HG03520 (cell line): ENCODE data around the gene RUFY1.
"Not testable (repeated sequence)": the region's sequence is repeated elsewhere in the genome, so short reads cannot be mapped to it uniquely, and the experiment has no call there.

Experiments used
- ATAC-seq: cut with Tn5 transposase; IDR thresholded peaks from one replicate; pipeline ENCODE4 v1.9.1; 2021; ENCODE audit warnings: mild to moderate bottlenecking, moderate library complexity; ENCODE audit not compliant: unreplicated experiment

Gene RUFY1, protein sequence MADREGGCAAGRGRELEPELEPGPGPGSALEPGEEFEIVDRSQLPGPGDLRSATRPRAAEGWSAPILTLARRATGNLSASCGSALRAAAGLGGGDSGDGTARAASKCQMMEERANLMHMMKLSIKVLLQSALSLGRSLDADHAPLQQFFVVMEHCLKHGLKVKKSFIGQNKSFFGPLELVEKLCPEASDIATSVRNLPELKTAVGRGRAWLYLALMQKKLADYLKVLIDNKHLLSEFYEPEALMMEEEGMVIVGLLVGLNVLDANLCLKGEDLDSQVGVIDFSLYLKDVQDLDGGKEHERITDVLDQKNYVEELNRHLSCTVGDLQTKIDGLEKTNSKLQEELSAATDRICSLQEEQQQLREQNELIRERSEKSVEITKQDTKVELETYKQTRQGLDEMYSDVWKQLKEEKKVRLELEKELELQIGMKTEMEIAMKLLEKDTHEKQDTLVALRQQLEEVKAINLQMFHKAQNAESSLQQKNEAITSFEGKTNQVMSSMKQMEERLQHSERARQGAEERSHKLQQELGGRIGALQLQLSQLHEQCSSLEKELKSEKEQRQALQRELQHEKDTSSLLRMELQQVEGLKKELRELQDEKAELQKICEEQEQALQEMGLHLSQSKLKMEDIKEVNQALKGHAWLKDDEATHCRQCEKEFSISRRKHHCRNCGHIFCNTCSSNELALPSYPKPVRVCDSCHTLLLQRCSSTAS

DNA sequence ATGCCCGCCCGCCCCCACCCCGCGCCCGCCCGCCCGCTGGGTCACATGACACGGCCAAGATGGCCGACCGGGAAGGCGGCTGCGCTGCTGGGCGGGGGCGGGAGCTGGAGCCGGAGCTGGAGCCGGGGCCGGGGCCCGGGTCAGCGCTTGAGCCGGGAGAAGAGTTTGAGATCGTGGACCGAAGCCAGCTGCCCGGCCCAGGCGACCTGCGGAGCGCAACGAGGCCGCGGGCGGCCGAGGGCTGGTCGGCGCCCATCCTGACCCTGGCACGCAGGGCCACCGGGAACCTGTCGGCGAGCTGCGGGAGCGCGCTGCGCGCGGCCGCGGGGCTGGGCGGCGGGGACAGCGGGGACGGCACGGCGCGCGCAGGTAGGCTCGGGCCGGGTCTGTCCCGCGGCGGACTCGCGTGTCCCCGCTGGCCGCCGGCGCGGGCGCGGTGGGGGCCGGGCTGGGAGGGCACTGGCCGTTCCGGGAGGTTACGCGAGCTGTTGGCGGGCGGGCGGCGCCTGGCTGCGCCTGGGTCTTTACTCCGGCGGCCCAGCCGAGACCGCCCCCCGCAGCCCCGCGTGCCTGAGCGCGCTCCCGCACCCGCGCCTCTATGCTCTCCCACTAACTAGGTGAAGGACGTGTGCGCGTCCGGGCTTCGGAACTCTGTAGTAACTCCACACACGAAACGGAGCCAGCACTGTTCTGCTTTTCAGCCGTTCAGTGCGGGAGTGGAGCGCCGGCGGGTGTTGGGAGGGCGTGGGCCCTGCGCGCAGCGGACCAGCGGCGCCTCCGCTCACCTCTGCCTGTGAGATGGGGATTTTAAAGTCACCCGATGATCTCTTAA lies at the start of gene RUFY1:
Gene RUFY1 (plus strand): TSS at position 44 of the 832 bp plus-strand sequence. CDS start 16 bp downstream, at position 60.
- ATAC-seq, result peak; percentile 76

DNA sequence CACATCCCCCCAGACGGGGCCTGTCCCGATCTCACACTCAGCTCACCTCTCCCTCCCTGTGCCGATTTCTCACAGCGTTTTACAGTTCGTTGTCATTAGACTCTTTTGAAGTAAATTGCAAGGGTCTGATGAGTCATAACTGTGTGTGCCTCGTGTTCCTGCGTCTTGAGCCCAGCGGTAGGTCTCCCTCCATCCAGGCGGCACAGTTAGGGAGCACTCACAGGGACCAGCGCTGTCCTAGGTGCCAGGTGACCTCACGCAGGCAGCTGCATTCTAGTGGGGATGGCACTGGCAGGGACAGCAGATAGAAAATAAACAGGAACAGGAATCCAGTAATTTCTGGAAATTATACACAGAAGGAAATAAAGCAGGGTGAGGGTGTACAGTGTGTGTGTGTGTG lies 48.4 kb upstream of the RUFY1 start:
- ATAC-seq, result not testable (repeated sequence)

DNA sequence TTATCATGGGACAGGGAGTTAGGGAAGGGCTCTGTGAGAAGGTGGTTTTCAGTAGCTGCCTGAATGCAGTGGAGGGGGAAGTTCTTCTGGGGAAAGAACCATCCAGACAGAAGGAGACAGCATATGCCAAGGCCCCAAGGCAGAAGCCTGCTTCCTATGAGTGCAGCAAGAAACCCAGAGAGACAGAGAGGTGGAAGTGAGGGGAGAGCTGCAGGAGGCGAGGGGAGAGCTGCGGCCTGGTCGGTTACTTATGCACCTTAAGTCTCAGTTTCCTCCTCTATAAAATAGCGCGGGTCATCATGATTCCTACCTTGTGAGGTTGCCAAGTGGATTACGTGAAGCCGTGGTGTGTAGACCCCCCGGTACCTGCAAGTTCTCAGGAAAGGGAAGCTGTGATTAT lies 47.9 kb upstream of the RUFY1 start:
- ATAC-seq, result not testable (repeated sequence)

DNA sequence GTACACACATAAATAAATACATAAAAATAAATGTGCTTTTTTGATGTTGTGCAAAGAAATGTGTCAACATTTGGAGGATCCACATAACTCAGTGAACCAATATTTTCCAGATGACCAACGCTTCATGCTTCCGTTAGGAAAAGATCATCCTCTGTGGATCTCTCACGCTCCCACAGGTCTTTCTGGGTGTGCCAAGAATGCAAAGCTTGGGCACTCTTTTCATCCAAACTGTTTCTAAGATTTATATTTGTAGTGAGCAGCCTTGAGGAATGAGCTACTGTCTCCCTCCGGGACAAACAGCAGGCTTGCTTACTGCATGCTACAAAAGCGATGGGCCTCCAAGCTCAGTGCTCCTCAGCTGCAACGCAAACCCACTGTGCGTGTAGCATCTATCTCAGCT lies 46.2 kb upstream of the RUFY1 start:
- ATAC-seq, result no peak

DNA sequence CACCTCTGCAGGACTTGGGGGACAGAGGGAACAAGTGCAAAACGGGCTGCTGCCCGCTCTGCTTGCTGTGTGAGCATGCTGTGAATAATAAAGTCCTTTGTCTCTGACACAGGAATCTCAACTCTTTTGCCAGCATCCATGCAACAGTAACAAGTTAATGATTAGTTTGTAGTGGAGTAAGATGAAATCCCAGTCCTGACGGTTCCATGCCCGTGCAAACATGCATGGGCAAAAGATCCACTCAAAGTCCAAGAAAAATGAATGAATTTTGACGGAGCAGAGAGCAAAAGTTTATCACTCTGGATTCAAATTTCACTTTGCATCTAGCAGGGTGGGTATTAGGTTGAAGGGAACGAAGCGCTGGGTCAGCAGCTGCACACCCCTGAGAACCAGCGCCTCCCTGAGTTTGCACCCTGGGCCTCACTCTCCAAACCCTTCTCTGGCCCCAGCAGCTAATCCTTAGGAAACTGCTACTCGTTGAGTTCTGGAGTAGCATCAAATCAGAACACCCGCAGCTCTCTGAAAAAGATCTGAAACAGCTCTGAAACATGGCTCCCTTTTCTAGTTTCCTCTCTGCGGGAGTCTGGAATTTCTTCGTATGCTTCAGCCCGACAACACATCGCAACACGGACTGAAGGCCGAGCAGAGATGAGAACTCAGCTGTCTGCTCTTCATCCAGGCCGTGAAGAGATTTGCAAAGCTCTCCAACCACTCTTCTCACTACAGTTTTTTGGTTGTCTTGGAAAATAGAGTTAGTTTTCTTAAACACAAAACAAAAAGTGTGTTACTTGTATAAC lies 45.6 kb upstream of the RUFY1 start:
- ATAC-seq, result no peak

DNA sequence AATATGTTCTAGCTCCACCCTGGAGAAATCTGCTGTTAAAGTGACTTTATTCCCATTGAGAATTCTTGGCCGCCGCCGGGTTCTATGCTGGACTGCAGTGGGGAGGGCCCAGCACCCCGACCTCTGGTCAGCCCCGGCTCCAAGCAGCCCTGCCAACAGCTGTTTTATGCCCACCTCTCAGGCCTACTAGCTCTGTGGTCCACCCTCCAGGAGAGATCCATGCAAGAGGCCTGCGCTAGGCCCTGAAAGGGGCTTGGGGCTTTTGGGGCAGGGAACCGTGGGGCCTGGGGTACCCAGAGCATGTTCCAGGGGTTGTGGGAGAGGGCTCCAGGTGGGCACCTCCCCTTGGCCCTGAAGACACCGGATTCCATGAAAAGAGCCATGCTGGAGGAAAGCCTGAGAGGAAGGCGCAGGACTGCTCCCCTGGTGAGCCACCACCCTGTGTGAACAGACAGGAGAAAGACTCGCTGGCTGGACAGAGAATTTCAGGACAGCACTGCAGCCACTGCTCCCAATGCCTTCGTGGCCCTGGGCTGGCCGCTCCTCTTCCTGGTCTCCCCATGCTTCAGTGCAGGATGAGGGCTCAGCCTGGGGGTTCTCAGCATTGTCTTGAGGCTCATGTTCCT lies 44.6 kb upstream of the RUFY1 start:
- no peak for ATAC-seq

DNA sequence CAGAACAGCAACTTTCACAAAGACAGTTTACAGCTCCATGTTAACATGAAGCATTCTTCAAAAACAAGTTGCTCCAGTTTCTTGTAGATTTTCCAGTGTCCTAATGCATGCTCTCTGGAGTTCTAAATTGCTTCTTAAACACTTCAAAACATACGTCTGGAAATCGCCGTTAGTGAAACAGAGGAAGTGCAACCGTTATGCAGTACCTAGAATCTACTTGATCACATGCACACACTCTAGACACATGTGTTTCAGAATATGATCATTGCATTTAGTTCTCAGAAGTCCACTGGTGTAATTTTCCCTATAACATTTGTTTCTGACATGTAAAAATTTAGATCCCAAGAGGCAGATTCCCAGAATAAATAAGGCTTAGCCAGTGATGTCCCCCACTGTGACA lies 41.1 kb upstream of the RUFY1 start:
- no peak for ATAC-seq

DNA sequence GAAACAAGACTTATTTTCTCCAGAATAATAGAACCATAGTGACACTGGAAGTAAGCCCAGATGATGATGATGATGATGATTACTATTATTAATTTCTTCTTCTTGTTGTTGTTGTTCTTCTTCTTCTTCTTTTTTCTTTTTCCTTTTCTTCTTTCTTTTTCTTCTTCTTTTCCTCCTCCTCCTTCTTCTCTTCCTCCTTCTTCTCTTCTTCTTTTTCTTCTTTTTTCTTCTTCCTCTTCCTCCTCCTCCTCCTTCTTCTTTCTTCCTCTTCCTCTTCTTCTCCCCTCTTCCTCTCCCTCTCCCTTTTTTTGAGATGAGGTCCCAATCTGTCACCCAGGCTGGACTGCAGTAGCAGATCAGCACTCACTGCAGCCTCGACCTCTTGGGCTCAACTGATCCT lies 40.5 kb upstream of the RUFY1 start:
- no peak for ATAC-seq

DNA sequence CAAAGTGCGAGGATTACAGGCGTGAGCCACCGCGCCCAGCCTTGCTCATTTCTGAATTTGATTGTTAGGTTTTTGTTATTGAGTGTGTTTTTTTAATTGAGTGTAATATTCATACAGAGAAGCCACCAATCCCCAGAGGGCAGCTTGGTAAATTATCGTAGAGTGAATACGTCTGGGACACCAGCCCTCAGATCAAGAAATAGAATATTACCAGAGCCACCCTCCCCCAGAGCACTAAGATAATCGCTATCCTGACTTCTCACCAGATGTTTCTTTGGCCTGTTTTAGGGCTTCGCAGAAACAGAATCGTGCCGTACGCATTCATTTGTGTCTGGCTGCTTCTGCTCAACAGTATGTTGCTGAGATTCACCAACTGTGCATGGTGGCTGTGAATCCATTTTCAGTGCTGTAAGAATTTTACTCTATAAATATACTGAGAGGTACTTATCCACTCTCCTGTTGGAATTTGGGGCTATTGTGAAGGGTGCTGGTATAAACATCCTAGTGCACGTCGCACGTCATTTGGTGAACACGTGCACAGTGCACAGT lies 37.8 kb upstream of the RUFY1 start:
- ATAC-seq, result no peak

DNA sequence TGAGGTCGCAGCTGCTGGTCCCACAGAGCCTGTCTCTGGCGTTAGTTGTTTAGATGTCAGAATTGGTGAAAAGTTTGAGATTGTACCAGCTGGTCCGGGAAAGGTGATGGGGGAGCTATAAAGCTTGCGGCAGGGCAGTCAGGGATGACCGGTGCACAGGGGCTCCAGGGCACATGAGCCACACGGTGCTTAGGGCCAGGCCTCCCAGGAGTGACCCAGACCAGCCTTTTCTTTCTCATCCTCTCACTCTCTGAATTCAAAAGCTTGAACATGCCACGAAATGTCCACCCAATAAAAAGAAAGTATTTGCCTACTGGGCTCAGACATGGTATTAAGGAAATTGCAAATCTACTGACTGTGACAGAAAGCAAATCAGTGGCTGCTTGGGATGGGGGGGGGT lies 34.9 kb upstream of the RUFY1 start:
- not testable (repeated sequence) for ATAC-seq

DNA sequence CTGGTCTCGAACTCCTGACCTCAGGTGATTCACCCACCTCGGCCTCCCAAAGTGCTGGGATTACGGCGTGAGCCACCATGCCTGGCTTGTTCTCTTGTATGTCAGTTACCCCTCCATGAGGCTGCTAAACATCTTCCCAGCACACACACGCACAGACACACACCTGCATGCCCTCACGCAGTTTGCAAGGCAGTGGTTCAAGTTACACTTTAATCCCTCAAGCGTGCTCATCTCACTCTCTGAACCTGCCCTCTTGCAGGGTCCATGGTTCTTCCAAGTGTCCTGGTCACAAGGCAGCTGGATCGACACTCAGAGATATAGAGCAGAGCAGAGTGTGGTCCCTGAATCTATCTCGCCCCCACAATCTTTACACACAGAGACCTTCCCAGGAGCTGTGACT lies 34.1 kb upstream of the RUFY1 start:
- ATAC-seq, result no peak

DNA sequence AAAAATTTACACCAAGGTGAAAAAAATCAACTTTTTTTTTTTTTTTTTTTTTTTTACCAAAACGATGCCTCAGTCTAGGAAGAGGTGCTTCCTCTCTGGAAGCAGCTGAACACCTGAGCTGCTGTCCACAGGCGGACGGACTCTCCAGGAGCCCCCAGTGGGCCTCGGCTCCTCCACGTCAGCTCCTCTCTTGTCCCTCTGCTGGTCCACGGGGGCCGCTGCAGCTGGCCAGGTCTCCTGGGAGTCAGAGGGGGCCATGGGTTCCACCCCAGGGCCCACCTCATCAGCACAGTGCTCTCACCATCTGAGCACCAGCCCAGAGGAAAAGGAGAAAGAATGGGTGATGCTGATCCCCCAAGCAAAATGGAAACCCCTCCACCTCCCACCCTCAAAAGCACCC lies 32.6 kb upstream of the RUFY1 start:
- ATAC-seq, result not testable (repeated sequence)

DNA sequence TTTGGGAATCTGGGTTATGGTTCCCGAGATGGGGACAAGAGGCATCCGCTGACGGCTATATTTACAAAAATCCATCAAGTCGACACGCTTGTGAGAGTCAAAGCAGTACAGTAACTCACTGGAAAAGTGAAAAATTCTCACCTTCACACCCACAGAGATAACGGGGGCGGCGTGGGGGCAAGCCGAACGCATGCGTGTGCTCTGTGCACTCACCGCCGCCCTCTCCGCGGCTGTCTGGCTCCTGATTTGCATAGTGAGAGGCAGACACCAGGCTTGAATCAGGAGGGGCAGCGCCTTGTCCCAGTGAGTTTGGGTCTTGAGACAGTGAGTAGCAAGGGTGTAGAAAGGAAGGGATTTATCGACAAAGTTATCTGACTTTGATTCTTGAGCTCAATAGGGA lies 32.0 kb upstream of the RUFY1 start:
- not testable (repeated sequence) for ATAC-seq

DNA sequence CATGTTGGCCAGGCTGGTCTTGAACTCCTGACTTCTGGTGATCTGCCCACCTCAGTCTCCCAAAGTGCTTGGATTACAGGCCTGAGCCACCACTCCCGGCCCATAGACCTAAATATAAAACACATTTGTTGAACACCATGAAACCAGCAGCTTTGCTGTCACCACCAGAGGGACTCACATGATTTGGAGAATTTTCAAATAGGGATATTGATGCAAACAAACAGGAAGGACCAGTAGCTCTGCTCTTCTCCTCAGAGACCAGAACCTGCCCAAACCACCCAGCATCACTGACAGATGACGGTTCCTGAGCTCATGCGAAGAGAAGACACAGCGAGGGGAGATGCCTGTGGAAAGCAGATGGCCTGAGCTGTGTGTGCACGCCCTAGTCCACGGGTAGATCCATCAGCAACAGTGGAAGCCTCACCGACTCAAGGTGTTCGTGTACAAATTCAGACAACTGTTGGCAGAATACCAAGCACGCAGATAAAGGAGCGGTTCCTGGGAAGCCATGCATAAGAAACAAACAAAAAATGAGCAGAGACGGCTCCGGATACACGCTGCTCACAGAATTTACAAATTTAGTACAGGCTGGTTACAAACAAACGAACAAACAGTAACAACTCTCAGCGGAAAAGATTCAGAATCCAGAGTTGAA lies 30.8 kb upstream of the RUFY1 start:
- not testable (repeated sequence) for ATAC-seq

DNA sequence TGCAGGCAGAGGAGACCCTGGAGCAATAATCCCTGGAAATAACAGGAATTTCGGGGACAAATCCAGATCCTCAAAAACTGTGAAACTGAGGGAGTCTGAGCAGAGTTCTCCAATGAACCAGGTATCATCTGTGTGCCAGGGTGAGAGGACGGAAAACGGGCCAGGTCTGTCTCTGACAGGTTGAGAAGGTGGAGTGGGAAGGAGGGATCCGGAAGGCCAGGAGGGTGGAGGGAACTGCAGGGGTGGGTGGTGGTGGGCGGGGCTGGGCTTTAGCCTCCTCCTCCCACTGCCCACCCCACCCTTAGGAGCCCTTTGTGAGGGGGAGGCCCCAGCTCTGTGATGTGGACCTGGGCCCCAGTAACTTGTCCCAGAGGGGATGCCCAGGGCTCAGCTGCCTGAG lies 28.2 kb upstream of the RUFY1 start:
- ATAC-seq, result not testable (repeated sequence)

DNA sequence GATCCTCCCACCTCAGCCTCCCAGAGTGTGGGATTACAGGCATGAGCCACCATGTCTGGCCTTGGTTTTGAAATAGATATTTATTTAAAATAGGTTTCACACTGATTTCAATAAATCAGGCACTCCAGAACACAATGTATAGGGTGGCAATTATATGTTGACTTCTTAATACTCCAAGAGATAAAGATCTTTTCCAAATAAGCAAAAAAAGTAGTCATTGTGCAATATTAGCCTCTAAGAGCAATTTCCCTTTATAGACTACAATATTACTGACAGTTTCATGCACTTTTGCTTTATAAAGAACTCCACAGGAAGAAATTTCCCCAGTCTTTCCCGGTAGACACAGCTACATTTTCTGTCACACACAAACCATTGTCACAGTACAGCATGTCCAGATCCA lies 23.4 kb upstream of the RUFY1 start:
- ATAC-seq, result no peak

DNA sequence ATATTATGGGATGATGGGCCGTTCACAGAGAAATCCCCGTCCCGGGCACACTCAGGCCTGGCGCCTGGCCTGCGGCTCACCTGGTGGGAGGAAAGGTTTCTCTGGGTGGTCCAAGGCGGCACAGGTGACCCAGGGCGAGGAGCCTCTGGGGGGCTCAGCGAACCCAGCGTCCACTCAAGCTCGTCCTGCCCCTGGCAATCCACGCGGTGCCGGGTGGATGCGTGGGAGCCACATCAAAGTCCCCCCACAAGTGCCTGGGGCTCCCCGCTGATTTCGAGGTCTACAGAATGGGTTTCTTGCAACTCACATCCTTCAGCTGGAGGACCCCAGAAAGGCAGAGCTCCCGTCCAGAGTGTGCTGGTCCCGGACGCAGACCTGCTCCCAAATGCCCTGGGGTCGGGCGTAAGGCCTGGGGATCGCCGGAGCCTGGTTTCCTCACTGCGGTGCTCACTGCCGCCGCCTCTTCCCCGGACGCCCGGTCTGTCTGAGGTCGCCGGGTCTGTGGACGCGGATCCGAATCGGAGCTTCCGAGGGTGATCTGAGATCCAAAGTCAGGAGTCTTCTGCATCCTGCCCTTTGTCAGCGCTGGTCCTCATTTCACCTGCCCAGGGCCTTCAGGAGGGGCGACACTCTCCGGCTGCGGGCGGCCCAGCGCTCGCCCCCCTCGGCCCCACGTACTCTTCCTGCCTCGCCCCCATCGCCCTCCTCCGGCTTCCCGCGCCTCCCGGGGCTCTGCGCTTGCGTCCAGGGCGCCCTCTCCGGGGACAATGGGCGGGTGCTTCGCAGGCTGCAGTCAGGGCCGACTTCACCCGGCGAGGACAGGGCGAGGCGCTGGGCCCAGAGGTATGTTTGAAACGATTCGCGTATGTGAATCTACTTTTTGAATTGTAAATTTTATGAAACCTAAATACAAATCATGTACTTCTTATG lies 20.0 kb upstream of the RUFY1 start:
- no peak for ATAC-seq

DNA sequence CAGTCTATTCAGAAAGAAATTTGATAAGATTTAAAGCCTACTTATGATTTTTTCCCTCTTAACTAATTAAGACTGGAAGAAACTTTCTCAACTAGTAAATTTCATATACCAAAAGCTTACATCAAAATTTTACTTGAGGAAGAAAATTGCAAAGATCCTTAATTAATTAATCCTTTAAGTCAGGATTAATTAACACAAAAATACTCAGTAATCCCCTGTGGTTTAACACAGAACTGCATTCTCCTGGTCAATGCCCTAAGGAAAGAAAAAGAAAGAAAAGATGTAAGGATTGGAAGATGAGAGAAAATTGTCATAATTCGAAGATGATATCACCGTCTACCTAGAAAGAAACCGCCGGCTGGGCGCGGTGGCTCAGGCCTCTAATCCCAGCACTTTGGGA lies 17.3 kb upstream of the RUFY1 start:
- no peak for ATAC-seq
